Measurements from ENCODE around the gene SLC7A14.

Gene SLC7A14

GRCh38 chr3:170562080-170562479 lies 23.8 kb downstream of the SLC7A14 start:
- H3K4me3 ChIP-seq (ENCODE audit: low read depth, low read length): no peak overlapping the region
- TF ChIP-seq CTCF (IDR thresholded peaks at IDR 0.05; ENCODE audit: low read depth, low read length, missing control alignments): no peak
- no peak for DNase-seq (ENCODE audit: low read depth)

GRCh38 chr3:170560717-170561382 lies 25.0 kb downstream of the SLC7A14 start:
- H3K4me3 ChIP-seq (ENCODE audit: low read depth, low read length): no peak overlapping the region
- TF ChIP-seq CTCF (IDR thresholded peaks at IDR 0.05; ENCODE audit: low read depth, low read length, missing control alignments): no peak
- DNase-seq (ENCODE audit: low read depth): no peak

GRCh38 chr3:170560296-170560695 lies 25.6 kb downstream of the SLC7A14 start:
- no peak for TF ChIP-seq CTCF (IDR thresholded peaks at IDR 0.05; ENCODE audit: low read depth, low read length, missing control alignments)
- no peak overlapping the region for H3K4me3 ChIP-seq (ENCODE audit: low read depth, low read length)
- DNase-seq (ENCODE audit: low read depth): no peak

GRCh38 chr3:170558427-170558826 lies 27.4 kb downstream of the SLC7A14 start:
- no peak for TF ChIP-seq CTCF (IDR thresholded peaks at IDR 0.05; ENCODE audit: low read depth, low read length, missing control alignments)
- H3K4me3 ChIP-seq (ENCODE audit: low read depth, low read length): no peak overlapping the region

GRCh38 chr3:170555329-170555728 lies 30.5 kb downstream of the SLC7A14 start:
- no peak for TF ChIP-seq CTCF (IDR thresholded peaks at IDR 0.05; ENCODE audit: low read depth, low read length, missing control alignments)
- no peak for DNase-seq (ENCODE audit: low read depth)
- no peak overlapping the region for H3K4me3 ChIP-seq (ENCODE audit: low read depth, low read length)

More at GRCh38 chr3:170558427-170558826, 27.4 kb downstream of the SLC7A14 start:
- DNase-seq (ENCODE audit: low read depth): no peak

GRCh38 chr3:170553788-170554757 lies 31.8 kb downstream of the SLC7A14 start:
- DNase-seq (ENCODE audit: low read depth): no peak
- H3K4me3 ChIP-seq (ENCODE audit: low read depth, low read length): no peak overlapping the region
- no peak for TF ChIP-seq CTCF (IDR thresholded peaks at IDR 0.05; ENCODE audit: low read depth, low read length, missing control alignments)

Measured in GM12864 (cell line).